HG03103 (cell line): Measurements from ENCODE around the gene SRSF7.
"Not testable (repeated sequence)": the region's sequence is repeated elsewhere in the genome, so short reads cannot be mapped to it uniquely, and the experiment has no call there.

ENCODE experiments used
- ATAC-seq: cut with Tn5 transposase; IDR thresholded peaks from one replicate; pipeline ENCODE4 v1.9.1; 2021; ENCODE audit warnings: low read depth; ENCODE audit not compliant: unreplicated experiment

SRSF7 gene

GRCh38 chr2:38734299-38735058 lies 16.7 kb downstream of the SRSF7 start:
- ATAC-seq: no peak

- ATAC-seq: no peak
Observed at GRCh38 chr2:38733300-38733971, 17.7 kb downstream of the SRSF7 start.

- ATAC-seq: no peak
Observed at GRCh38 chr2:38731684-38732221, 19.4 kb downstream of the SRSF7 start.

DNA sequence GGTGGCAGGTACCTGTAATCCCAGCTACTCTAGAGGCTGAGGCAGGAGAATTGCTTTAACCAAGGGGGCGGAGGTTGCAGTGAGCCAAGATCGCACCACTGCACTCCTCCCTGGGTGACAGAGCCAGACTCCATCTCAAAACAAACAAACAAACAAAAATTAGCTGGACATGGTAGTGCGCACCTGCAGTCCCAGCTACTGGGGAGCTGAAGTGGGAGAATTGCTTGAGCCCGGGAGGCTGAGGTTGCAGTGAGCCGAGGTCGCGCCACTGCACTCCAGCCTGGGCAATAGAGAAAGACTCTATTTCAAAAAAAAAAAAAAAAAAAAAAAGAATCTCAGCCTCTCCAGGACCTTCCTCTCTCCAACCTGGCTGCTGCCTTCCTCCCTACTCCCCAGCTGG lies 20.1 kb downstream of the SRSF7 start:
- no peak for ATAC-seq

GRCh38 chr2:38728694-38729093 lies 22.5 kb downstream of the SRSF7 start:
- ATAC-seq: no peak

DNA sequence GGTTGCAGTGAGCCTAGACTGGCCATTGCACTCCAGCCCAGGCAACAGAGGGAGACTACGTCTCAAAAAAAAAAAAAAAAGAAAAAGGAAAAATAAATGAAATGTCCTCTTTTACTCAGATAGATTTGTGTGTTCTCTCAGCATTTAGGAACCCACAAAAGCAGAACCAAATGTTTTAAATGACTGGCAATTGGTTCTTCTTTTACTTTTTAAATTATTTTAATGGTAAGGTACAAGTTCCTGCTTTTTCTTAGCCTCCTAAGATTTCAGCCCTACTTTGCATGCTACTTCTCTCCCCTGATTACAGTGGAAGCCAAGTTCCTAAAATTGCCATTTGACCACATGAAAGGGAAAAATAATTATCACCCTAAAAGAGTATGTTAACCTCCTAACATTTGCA lies 23.5 kb downstream of the SRSF7 start:
- ATAC-seq: no peak

GRCh38 chr2:38723173-38723572 lies 28.0 kb downstream of the SRSF7 start:
- peak; percentile 43 for ATAC-seq

DNA sequence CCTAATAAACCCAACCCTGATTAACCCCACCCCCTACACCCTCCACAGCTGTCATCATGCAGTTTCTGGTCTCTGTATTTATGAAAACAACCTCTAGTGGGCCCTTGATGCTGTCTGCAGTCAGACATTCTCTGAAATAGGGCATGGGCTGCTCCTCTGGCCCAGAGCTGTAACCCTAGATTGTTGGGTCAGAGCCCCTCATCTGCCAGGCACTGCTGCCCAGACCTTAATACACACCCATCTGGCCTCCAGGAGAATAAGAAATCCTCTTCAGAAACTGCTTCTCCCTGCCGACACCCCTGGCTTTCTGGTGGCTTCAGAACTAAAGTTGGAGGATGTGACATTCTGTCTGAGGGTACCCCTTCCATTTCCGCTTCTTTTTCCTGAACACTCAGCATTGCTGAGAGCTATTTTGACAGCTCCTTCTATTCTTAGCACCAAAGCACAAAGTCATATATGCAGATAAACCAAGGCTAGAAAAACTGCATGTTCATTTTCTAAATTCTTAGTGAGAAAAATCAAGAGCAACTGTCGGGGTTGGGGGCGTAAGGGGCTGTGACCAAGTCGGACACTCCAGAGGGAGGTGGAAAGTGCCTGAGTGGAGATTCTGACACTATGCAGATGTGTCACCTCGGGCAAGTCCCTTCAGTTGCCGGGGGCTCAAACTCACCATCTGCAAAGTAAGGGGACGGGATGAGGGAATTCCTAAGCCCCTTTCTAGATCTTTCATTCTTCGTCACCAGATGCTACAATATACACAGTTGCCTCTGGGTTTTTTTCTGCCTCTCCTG lies 28.7 kb downstream of the SRSF7 start:
- ATAC-seq: peak; percentile 26

- ATAC-seq: no peak
Observed at GRCh38 chr2:38720613-38721241, 30.4 kb downstream of the SRSF7 start.

- no peak for ATAC-seq
Observed at GRCh38 chr2:38719706-38720105, 31.5 kb downstream of the SRSF7 start.

DNA sequence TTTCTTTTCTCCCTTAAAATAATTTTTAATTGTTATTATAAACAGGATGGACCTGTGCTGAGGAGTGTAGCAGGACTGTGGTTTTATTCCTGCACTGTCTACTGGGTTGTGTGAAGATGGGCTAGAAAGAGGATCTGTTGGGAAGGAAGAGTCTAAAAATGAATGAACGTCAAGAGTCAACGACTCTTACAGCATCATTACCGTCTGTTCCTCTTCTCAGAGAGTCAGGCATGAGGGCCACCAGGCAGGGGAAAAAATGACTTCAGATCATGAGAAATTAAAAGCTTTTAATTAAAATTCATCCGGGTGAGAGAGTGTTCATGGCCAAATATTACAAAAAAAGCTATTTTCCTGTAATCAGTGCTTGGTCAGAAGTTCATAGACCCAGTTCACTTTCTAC lies 32.6 kb downstream of the SRSF7 start:
- ATAC-seq: no peak

GRCh38 chr2:38716185-38716584 lies 35.0 kb downstream of the SRSF7 start:
- ATAC-seq: no peak

DNA sequence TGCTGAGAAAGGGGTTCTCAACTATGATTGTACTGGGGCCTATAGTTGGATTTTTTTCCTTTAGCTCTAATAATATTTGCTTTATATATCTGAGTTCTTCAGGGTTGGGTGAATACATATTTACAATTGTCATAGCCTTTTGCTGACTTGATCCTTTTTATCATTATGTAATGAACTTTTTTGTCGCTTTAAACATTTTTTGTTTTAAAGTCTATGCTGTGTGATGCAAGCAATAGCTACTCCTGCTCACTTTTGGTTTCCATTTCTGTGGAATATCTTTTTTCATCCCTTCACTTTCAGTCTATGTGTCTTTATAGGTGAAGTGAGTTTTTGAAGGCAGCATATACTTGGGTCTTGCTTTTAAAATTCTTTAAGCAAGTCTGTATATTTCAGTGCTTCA lies 36.2 kb downstream of the SRSF7 start:
- ATAC-seq: not testable (repeated sequence)

GRCh38 chr2:38713338-38713737 lies 37.8 kb downstream of the SRSF7 start:
- ATAC-seq: no peak

- ATAC-seq: no peak
Observed at GRCh38 chr2:38712871-38713270, 38.3 kb downstream of the SRSF7 start.

DNA sequence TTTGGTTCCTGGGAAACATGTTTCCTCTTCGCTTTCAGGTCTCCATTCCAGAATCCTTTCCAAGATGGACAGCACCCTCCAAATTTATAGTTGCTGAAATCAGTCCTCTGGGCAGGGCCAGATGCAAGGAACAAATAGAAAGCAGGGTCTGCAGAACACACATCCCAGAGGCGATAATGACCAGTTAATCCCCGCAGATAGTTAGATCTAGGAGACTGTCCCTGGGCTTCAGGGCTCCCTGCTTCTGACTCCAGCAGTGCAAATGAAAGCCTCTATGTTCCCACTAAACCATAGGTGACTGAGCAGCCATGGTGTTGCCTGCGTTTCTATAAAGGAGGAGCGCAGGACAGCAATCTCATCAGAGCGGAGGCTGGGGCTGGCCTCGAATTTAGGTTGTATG lies 38.7 kb downstream of the SRSF7 start:
- ATAC-seq: no peak

DNA sequence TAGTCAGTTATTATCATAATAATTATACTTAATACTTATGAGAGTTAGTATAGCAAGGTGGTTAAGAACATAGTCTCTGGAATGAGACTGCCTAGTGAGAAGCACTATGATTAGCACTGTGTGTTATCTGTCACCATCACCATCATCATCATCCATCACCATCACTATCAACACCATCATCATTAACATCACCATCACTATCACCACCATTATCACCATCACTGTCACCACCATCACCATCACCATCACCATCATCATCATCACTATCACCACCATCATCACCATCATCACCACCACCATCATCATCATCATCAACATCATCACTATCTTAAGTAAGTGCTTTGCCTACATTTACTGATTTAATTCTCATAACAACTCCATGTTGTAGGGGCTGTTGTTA lies 39.6 kb downstream of the SRSF7 start:
- no peak for ATAC-seq

- ATAC-seq: no peak
Observed at GRCh38 chr2:38709567-38710194, 41.5 kb downstream of the SRSF7 start.

- ATAC-seq: no peak
Observed at GRCh38 chr2:38708900-38709566, 42.1 kb downstream of the SRSF7 start.

DNA sequence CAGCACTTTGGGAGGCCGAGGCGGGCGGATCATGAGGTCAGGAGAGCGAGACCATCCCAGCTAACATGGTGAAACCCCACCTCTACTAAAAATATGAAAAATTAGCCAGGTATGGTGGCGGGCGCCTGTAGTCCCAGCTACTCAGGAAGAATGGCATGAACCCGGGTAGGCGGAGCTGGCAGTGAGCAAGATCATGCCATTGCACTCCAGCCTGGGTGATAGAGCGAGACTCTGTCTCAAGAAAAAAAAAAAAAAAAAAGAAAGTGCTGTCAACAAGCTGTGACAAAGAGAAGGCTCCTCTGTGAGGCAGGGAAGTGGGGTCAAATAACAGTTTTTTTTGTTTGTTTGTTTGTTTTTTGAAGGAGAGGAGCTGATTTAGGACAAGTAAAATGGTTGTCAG lies 42.7 kb downstream of the SRSF7 start:
- not testable (repeated sequence) for ATAC-seq
